GM23248 (cell line): ENCODE data around the gene ATG9B. TPM values are rescaled to one million over a fixed set of nuclear protein-coding genes. Genes with fewer than 3 reads are reported as not detected.
"Not testable (repeated sequence)": the region's sequence is repeated elsewhere in the genome, so short reads cannot be mapped to it uniquely, and the experiment has no call there.

Experiments
- DNase-seq: peaks from one replicate; pipeline ENCODE4 v3.0.0-alpha.2; 2015
- H2AFZ ChIP-seq: fragments of 200-600 bp; sonication (generic); 2 replicates; pipeline ENCODE4 v1.6.1; 2016; ENCODE audit warnings: antibody characterized with exemption
- H3F3A ChIP-seq: fragments of 200-600 bp; sonication (generic); 2 replicates; pipeline ENCODE4 v1.6.1; 2016; ENCODE audit warnings: mild to moderate bottlenecking, antibody characterized with exemption, mixed run types; ENCODE audit not compliant: insufficient read depth
- H3K27ac ChIP-seq: fragments of 200-600 bp; sonication (generic); 2 replicates; pipeline ENCODE4 v1.5.1; 2016; ENCODE audit warnings: mild to moderate bottlenecking
- H3K27me3 ChIP-seq: fragments of 200-600 bp; sonication (generic); replicated peaks from 2 replicates; pipeline ENCODE4 v1.6.1; 2016; ENCODE audit warnings: mild to moderate bottlenecking; ENCODE audit not compliant: insufficient read depth
- H3K36me3 ChIP-seq: fragments of 200-600 bp; sonication (generic); 2 replicates; pipeline ENCODE4 v1.6.1; 2016; ENCODE audit warnings: low read depth, mild to moderate bottlenecking
- H3K4me1 ChIP-seq: fragments of 200-600 bp; sonication (generic); 2 replicates; pipeline ENCODE4 v1.6.1; 2016; ENCODE audit warnings: mild to moderate bottlenecking; ENCODE audit not compliant: insufficient read depth
- H3K4me2 ChIP-seq: fragments of 200-600 bp; sonication (generic); one replicate; pipeline ENCODE4 v1.6.1; 2016; ENCODE audit warnings: mild to moderate bottlenecking; ENCODE audit not compliant: unreplicated experiment
- H3K4me3 ChIP-seq: fragments of 200-600 bp; sonication (generic); 2 replicates; pipeline ENCODE4 v1.5.1; 2016; ENCODE audit warnings: mild to moderate bottlenecking
- H3K79me2 ChIP-seq: fragments of 200-600 bp; sonication (generic); 2 replicates; pipeline ENCODE4 v1.6.1; 2016; ENCODE audit warnings: mild to moderate bottlenecking; ENCODE audit not compliant: insufficient read depth
- H3K9ac ChIP-seq: fragments of 200-600 bp; sonication (generic); 2 replicates; pipeline ENCODE4 v1.6.1; 2016; ENCODE audit warnings: mild to moderate bottlenecking
- H3K9me2 ChIP-seq: fragments of 200-600 bp; sonication (generic); 2 replicates; pipeline ENCODE4 v1.6.1; 2016; ENCODE audit warnings: mixed run types, mild to moderate bottlenecking, moderate library complexity; ENCODE audit not compliant: insufficient read depth
- H3K9me3 ChIP-seq: fragments of 200-600 bp; sonication (generic); one replicate; pipeline ENCODE4 v1.6.1; 2017; ENCODE audit warnings: low read depth
- H4K20me1 ChIP-seq: fragments of 200-600 bp; sonication (generic); 2 replicates; pipeline ENCODE4 v1.6.0; 2016; ENCODE audit not compliant: insufficient read depth
- EZH2 ChIP-seq: fragments of 200-600 bp; sonication (generic); IDR thresholded peaks from 2 replicates; pipeline ENCODE4 v1.6.1; 2018; ENCODE audit warnings: antibody characterized with exemption, mild to moderate bottlenecking; ENCODE audit not compliant: insufficient read depth, poor library complexity, severe bottlenecking
- EZH2phosphoT487 ChIP-seq: fragments of 200-600 bp; sonication (generic); IDR thresholded peaks from 2 replicates; pipeline ENCODE4 v1.6.1; 2018; ENCODE audit warnings: antibody characterized with exemption, moderate library complexity, mild to moderate bottlenecking, low read depth; ENCODE audit not compliant: insufficient read depth
- WGBS, 2 experiments: methylation state at CpG; one replicate each; pipeline ENCODE4 v1.1.6; 2015 to 2017; ENCODE audit warnings: low lambda C conversion rate in 2 of 2, low coverage in 1 of 2; ENCODE audit errors: missing lambda C conversion rate in 2 of 2; 5-methylcytosine and 5-hydroxymethylcytosine counted together
- in situ Hi-C: fragments of 300-500 bp; cut with MboI; formaldehyde crosslinking; loops from 2 replicates; pipeline ENCODE4 v1.15.0; 2020
- polyA plus RNA-seq: library from polyadenylated mRNA; unstranded; fragments of >200 nt; fragmentation: Nextera tagmentation; extraction: Ambion mirVana; gene quantifications from 2 replicates; pipeline ENCODE4 v1.2.1, GENCODE V29; 2016
- total RNA-seq: library from RNA; depleted of rRNA; stranded (reverse); fragments of >200 nt; shearing (Covaris generic); gene quantifications from 2 replicates; pipeline ENCODE4 v1.2.3, GENCODE V29; 2014

ATG9B gene
- total and polyA plus RNA-seq, 2 experiments from 2014 or later = 0.79 TPM; not detected in 1

DNA sequence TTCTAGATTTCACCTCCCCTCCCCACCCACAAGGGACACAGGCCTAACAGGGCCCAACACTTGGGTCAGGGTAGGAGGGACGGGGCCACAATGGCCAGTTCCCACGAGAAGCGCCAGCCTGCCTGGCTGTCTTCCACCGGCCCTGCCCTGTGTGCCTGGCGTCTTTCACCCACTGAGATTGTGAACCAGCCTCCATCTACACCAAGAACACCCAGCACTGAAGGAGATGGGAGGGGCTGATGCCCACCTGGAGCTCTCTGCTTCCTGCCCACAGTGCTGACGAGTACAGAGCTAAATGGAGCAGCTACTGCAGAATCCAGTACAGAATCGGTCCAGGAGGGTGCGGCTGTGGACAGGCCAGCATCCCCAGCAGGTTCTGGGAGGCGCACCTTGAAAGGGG is 21.7 kb upstream of the ATG9B start:
- Histone ChIP-seq H3K9me2 (no peaks in the 10 kb centered on the region), H3K9ac (no peak overlapping the region), H3K27me3 (no peaks in the 10 kb centered on the region), H3K4me3 (no peak overlapping the region), H3K9me3 (no peaks in the 10 kb centered on the region), H3K4me1 (peaks cover 9% of the 10 kb centered on the region), H3K79me2 (no peaks in the 10 kb centered on the region), H3K4me2 (no peak overlapping the region), H3F3A (peaks cover 13% of the 10 kb centered on the region), H4K20me1 (no peaks in the 10 kb centered on the region), H2AFZ (no peak overlapping the region), H3K36me3 (no peaks in the 10 kb centered on the region), H3K27ac (no peak overlapping the region)
- in situ Hi-C loops = no loop called here
- 75 to 76% methylated on average over 9 of the region's 9 CpGs for WGBS, 2 experiments
- TF ChIP-seq EZH2 (no peak), EZH2phosphoT487 (no peak)
- DNase-seq = no peak

DNA sequence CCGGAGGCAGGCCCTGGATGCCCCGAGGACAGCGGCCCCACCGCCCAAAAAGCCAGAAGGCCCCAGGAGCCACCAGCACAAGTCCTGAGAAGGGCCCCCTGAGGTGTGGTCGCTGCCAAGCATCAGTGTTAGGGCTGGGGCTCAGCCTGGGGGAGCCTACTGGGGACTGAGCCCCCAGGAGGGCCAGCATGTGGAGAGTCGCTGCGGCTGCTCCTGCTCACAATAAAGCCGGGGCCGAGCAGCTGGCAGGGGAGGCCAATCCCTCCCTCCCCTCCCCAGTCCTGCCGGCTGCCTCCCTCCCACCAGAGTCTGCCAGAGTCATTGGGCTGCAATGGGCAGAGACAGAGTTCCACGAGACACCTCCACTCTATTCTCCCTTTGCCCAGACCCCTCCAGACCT is 21.0 kb upstream of the ATG9B start:
- Histone ChIP-seq H3K79me2 (no peaks in the 10 kb centered on the region), H3K36me3 (no peaks in the 10 kb centered on the region), H3K9me2 (no peaks in the 10 kb centered on the region), H3K4me1 (peaks cover 9% of the 10 kb centered on the region), H3K27ac (no peak overlapping the region), H3K4me2 (no peak overlapping the region), H4K20me1 (no peaks in the 10 kb centered on the region), H3K9ac (no peak overlapping the region), H3F3A (peaks cover 13% of the 10 kb centered on the region), H3K27me3 (no peaks in the 10 kb centered on the region), H2AFZ (no peak overlapping the region), H3K9me3 (no peaks in the 10 kb centered on the region), H3K4me3 (no peak overlapping the region)
- 78 to 92% methylated on average over 8 to 9 of the region's 11 CpGs for WGBS, 2 experiments
- TF ChIP-seq EZH2 (no peak), EZH2phosphoT487 (no peak)
- DNase-seq = no peak
- in situ Hi-C loops = no loop called here

DNA sequence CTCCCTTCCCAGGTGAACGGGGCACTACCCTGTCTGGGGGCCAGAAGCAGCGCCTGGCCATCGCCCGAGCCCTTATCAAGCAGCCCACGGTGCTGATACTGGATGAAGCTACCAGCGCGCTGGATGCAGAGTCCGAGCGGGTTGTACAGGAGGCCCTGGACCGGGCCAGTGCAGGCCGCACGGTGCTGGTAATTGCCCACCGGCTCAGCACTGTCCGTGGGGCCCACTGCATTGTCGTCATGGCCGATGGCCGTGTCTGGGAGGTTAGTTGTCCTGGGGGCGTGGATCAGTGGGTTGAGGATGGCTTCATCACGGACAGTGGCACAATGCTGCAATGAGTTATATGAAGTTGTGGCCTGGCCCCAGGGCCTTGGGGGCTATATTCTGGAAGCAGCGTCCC is 19.7 kb upstream of the ATG9B start:
- in situ Hi-C loops = no loop called here
- no peaks in the 10 kb centered on the region for H3K36me3 ChIP-seq
- 94 to 95% methylated on average over 20 of the region's 20 CpGs for WGBS, 2 experiments

DNA sequence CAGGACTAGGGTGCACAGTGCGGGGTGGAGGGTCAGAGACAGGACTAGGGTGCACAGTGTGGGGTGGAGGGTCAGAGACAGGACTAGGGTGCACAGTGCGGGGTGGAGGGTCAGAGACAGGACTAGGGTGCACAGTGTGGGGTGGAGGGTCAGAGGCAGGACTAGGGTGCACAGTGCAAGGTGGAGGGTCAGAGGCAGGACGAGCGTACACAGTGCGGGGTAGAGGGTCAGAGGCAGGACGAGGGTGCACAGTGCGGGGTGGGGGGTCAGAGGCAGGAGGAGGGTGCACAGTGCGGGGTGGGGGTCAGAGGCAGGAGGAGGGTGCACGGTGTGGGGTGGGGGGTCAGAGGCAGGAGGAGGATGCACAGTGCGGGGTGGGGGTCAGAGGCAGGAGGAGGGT is 19.2 kb upstream of the ATG9B start:
- 84% methylated on average over 10 of the region's 10 CpGs; no CpG with 5 or more reads in 1 of the 2 experiments for WGBS, 2 experiments

More for the DNA sequence above, 19.7 kb upstream of the ATG9B start:
- Histone ChIP-seq H3F3A (peaks cover 13% of the 10 kb centered on the region), H3K27ac (no peak overlapping the region), H3K79me2 (no peaks in the 10 kb centered on the region), H3K4me2 (no peak overlapping the region), H3K4me1 (peaks cover 17% of the 10 kb centered on the region), H3K9ac (no peak overlapping the region), H3K4me3 (no peak overlapping the region), H3K27me3 (no peaks in the 10 kb centered on the region), H3K9me2 (no peaks in the 10 kb centered on the region), H2AFZ (no peak overlapping the region), H3K9me3 (no peaks in the 10 kb centered on the region), H4K20me1 (no peaks in the 10 kb centered on the region)
- DNase-seq = no peak
- TF ChIP-seq EZH2 = no peak
- no peak for TF ChIP-seq EZH2phosphoT487

DNA sequence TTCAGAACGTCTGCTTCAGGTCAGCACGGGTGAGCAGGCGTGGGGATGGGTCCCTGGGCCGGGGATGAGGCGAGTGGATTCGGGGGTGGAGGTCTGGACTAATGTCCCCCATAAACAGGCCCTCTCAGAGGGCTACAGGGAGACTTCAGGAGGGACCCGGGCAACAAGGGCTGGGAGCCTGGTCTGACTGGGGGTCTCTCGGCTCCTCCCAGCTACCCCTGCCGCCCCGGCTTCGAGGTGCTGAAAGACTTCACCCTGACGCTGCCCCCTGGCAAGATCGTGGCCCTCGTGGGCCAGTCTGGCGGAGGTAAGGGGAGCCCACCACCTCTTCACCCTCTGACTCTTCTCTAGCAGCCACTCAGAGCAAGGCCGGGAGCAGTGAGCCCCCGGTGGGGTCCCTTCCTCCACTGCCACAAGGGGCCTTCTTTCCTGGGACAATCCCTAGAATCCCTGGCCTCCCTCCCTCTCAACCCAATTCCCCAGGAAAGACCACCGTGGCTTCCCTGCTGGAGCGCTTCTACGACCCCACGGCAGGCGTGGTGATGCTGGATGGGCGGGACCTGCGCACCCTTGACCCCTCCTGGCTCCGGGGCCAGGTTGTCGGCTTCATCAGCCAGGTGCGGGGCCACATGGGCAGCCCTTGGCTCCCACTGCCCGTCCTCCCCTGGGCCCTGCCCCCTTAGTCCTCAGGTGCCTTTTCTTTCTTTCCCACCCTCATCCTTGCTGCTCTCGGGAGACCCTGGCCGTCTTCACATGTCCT is 16.5 kb upstream of the ATG9B start:
- in situ Hi-C loops = no loop called here
- no peak for DNase-seq
- Histone ChIP-seq H4K20me1 (no peaks in the 10 kb centered on the region), H3K27ac (no peak overlapping the region), H3F3A (peaks cover 12% of the 10 kb centered on the region), H3K9me3 (no peaks in the 10 kb centered on the region), H3K9ac (no peak overlapping the region), H3K4me1 (peaks cover 18% of the 10 kb centered on the region), H2AFZ (no peak overlapping the region), H3K36me3 (no peaks in the 10 kb centered on the region), H3K9me2 (no peaks in the 10 kb centered on the region), H3K79me2 (no peaks in the 10 kb centered on the region), H3K4me2 (no peak overlapping the region), H3K4me3 (no peak overlapping the region), H3K27me3 (no peaks in the 10 kb centered on the region)
- 94 to 97% methylated on average over 30 of the region's 30 CpGs for WGBS, 2 experiments
- TF ChIP-seq EZH2 = no peak

More for the DNA sequence above, 19.2 kb upstream of the ATG9B start:
- H3K36me3 ChIP-seq, H3K9me3 ChIP-seq, H3K27ac ChIP-seq, in situ Hi-C loops, H3K79me2 ChIP-seq, H3K9me2 ChIP-seq, H2AFZ ChIP-seq, H3K27me3 ChIP-seq, H4K20me1 ChIP-seq, DNase-seq, H3K4me2 ChIP-seq, H3K4me3 ChIP-seq, H3K9ac ChIP-seq: not testable (repeated sequence)
- H3F3A ChIP-seq = peaks cover 18% of the 10 kb centered on the region
- H3K4me1 ChIP-seq = peaks cover 22% of the 10 kb centered on the region
